ENCODE measurements around the gene AFF2. TPM values are rescaled to one million over a fixed set of nuclear protein-coding genes. Genes with fewer than 3 reads are reported as not detected.

The AFF2 gene
- total and polyA plus RNA-seq, 10 donors, result 0.04 to 26.6 (median 8.7) TPM

- no peak for DNase-seq
- Histone ChIP-seq H3K4me3 (no peak overlapping the region), H3K27ac (no peak overlapping the region), H3K9me3 (no peaks in the 10 kb centered on the region), H3K4me1 (no peaks in the 10 kb centered on the region), H3K36me3 (no peaks in the 10 kb centered on the region), H3K27me3 (replicated peaks in 1 of 7) (no peaks in the 10 kb centered on the region)
- WGBS, 5 donors, result 41 to 70% (median 59%) methylated on average over 5 of the region's 5 CpGs
- TF ChIP-seq POLR2A (IDR thresholded peaks at IDR 0.05), result no peak
- TF ChIP-seq POLR2AphosphoS5 (IDR thresholded peaks at IDR 0.05), result no peak
- TF ChIP-seq CTCF (IDR thresholded peaks at IDR 0.05 in 8 of 11, conservative IDR thresholded peaks at IDR 0.05 in 3 of 11), result no peak
- intact Hi-C loops (cut with DNase I; ENCODE audit: low total_unique reads), result no loop called here
Observed at GRCh38 chrX:149003863-149004660, 503.6 kb downstream of the AFF2 start.

- 37 to 76% (median 67%) methylated on average over 2 of the region's 2 CpGs for WGBS, 5 donors
- Histone ChIP-seq H3K27ac (no peak overlapping the region), H3K4me1 (no peaks in the 10 kb centered on the region), H3K27me3 (replicated peaks in 1 of 7) (no peaks in the 10 kb centered on the region), H3K9me3 (no peaks in the 10 kb centered on the region), H3K36me3 (no peaks in the 10 kb centered on the region), H3K4me3 (no peak overlapping the region)
- intact Hi-C loops (cut with DNase I; ENCODE audit: low total_unique reads), result no loop called here
- DNase-seq, result no peak
- no peak for TF ChIP-seq POLR2AphosphoS5 (IDR thresholded peaks at IDR 0.05)
Observed at GRCh38 chrX:149004936-149005335, 504.5 kb downstream of the AFF2 start.

- no peak overlapping the region for H3K27ac ChIP-seq
- WGBS, 5 donors, result 64 to 94% (median 87%) methylated on average over 3 of the region's 3 CpGs
- H3K27me3 ChIP-seq (replicated peaks in 1 of 7), result no peaks in the 10 kb centered on the region
- no peaks in the 10 kb centered on the region for H3K9me3 ChIP-seq
- TF ChIP-seq CTCF (IDR thresholded peaks at IDR 0.05 in 8 of 11, conservative IDR thresholded peaks at IDR 0.05 in 3 of 11), result no peak
- TF ChIP-seq POLR2A (IDR thresholded peaks at IDR 0.05), result no peak
- no peak for TF ChIP-seq POLR2AphosphoS5 (IDR thresholded peaks at IDR 0.05)
- H3K36me3 ChIP-seq, result no peaks in the 10 kb centered on the region
- intact Hi-C loops (cut with DNase I; ENCODE audit: low total_unique reads), result no loop called here
- no peaks in the 10 kb centered on the region for H3K4me1 ChIP-seq
- H3K4me3 ChIP-seq, result no peak overlapping the region
- no peak for DNase-seq
Observed at GRCh38 chrX:149006235-149006634, 505.8 kb downstream of the AFF2 start.

GRCh38 chrX:149007423-149007822, 507.0 kb downstream of the AFF2 start:
- Histone ChIP-seq H3K36me3 (no peaks in the 10 kb centered on the region), H3K27me3 (replicated peaks in 1 of 7) (no peaks in the 10 kb centered on the region), H3K4me1 (no peaks in the 10 kb centered on the region), H3K9me3 (no peaks in the 10 kb centered on the region), H3K4me3 (no peak overlapping the region), H3K27ac (no peak overlapping the region)
- intact Hi-C loops (cut with DNase I; ENCODE audit: low total_unique reads), result no loop called here
- no peak for DNase-seq
- 31 to 51% (median 36%) methylated on average over 4 of the region's 4 CpGs for WGBS, 5 donors
- no peak for TF ChIP-seq CTCF (IDR thresholded peaks at IDR 0.05 in 8 of 11, conservative IDR thresholded peaks at IDR 0.05 in 3 of 11)
- no peak for TF ChIP-seq POLR2AphosphoS5 (IDR thresholded peaks at IDR 0.05)
- TF ChIP-seq POLR2A (IDR thresholded peaks at IDR 0.05), result no peak
